ENCODE measurements around the gene CHRNA1.

CHRNA1 gene

DNA sequence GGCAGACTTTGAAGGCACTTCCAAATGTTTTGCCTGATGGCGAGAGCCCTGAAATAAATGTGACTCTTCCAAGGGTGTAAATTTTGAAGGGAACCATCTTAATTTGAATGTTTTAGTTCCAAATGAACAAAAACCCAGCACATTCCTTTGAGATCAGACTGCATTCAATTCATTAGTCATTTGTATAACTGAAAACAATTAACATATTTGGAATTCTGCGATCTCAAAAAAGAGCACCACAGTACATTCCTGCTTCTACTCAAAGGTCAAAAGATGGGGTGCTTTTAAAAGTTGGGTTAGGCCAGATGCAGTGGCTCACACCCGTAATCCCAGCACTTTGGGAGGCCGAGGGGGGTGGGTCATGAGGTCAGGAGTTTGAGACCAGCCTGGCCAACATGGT, 38.2 kb upstream of the CHRNA1 start:
- Histone ChIP-seq H3K4me3 (ENCODE audit: low read depth, low read length) (no peak overlapping the region), H3K27me3 (ENCODE audit: insufficient read depth, low read length) (no peaks in the 10 kb centered on the region), H3K4me1 (ENCODE audit: control insufficient read depth in 1 of 2, insufficient read depth in 2 of 2, low read length in 2 of 2) (peaks cover 0 to 2% of the 10 kb centered on the region in 2 experiments), H3K36me3 (ENCODE audit: control insufficient read depth in 1 of 2, insufficient read depth in 2 of 2, low read length in 2 of 2) (peaks cover 2 to 4% of the 10 kb centered on the region in 2 experiments), H2AK5ac (ENCODE audit: low read length) (no peak overlapping the region), H3K79me2 (ENCODE audit: control insufficient read depth, insufficient read depth, low read length, poor library complexity) (no peaks in the 10 kb centered on the region), H3K9me3 (ENCODE audit: insufficient read depth, low read depth, low read length) (no peaks in the 10 kb centered on the region), H3K23ac (ENCODE audit: low read length) (no peak overlapping the region), H2BK5ac (ENCODE audit: low read depth, low read length, poor library complexity) (no peak overlapping the region), H2AFZ (ENCODE audit: insufficient read depth, low read length, poor library complexity) (no peak overlapping the region), H4K12ac (ENCODE audit: low read depth, low read length) (no peak overlapping the region), H4K91ac (ENCODE audit: low read depth, low read length) (no peak overlapping the region), H4K8ac (ENCODE audit: low read depth, low read length) (no peak overlapping the region), H3K18ac (ENCODE audit: low read length) (no peak overlapping the region), H2BK12ac (ENCODE audit: low read length) (no peak overlapping the region), H3K4ac (ENCODE audit: low read depth, low read length) (no peak overlapping the region), H2BK120ac (ENCODE audit: insufficient read depth, low read length, poor library complexity) (no peak overlapping the region), H3K4me2 (ENCODE audit: low read length) (no peak overlapping the region), H3K79me1 (ENCODE audit: low read length) (no peaks in the 10 kb centered on the region), H3K14ac (ENCODE audit: low read length) (no peak overlapping the region), H3K27ac (ENCODE audit: low read depth, low read length) (no peak overlapping the region), H3K9ac (ENCODE audit: low read length) (no peak overlapping the region)
- WGBS (ENCODE audit: extremely low coverage, insufficient coverage, insufficient read length): no CpG with 5 or more reads among the region's 4 CpGs
- peak in 1 of 2 donors; percentile 41 for DNase-seq

DNA sequence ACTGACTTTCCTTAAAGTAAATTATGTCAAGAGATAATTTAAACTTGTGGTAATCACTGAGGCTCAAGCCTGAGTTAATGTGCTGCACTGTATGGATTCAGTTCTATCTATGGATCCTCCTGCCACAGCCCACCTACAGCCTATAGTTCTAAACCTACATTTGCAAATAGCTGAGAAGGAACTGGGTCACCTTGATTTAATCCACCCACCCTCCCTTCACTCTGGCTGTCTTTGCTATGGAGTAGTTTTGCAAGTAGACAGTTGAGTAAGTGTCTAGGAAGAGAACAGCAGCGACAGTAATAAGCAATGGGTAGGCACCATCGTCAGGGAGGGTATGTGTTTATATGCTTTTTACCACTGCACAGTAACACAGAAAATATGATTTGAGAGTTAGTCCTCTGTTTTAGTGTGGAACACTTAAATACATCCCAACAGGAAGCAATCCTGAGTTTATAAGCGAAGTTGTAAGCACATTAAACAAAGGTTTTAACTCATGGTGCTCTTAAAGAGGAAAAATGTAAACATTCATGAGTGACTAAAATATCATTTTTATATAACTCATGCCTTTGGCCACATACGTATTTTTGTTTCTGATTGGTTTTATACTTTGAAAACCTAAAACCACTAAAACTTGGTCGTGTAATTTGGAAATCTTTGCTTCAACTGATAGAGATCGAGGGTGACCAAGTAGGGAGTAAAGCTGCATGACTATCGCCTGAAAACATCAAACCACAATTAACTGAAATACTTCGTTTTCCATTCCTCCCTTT, 36.3 kb upstream of the CHRNA1 start:
- H2BK12ac ChIP-seq (ENCODE audit: low read length): no peak overlapping the region
- no peak overlapping the region for H3K27ac ChIP-seq (ENCODE audit: low read depth, low read length)
- H4K91ac ChIP-seq (ENCODE audit: low read depth, low read length): no peak overlapping the region
- H3K36me3 ChIP-seq (ENCODE audit: control insufficient read depth in 1 of 2, insufficient read depth in 2 of 2, low read length in 2 of 2): peaks cover 2 to 4% of the 10 kb centered on the region in 2 experiments
- H3K4me1 ChIP-seq (ENCODE audit: control insufficient read depth in 1 of 2, insufficient read depth in 2 of 2, low read length in 2 of 2): peaks cover 0 to 2% of the 10 kb centered on the region in 2 experiments
- no peak overlapping the region for H2BK5ac ChIP-seq (ENCODE audit: low read depth, low read length, poor library complexity)
- no peak overlapping the region for H3K9ac ChIP-seq (ENCODE audit: low read length)
- no peak for DNase-seq
- H2BK120ac ChIP-seq (ENCODE audit: insufficient read depth, low read length, poor library complexity): no peak overlapping the region
- H4K12ac ChIP-seq (ENCODE audit: low read depth, low read length): no peak overlapping the region
- no peak overlapping the region for H2AK5ac ChIP-seq (ENCODE audit: low read length)
- no peak overlapping the region for H3K14ac ChIP-seq (ENCODE audit: low read length)
- WGBS (ENCODE audit: extremely low coverage, insufficient coverage, insufficient read length): 100% methylated on average over 1 of the region's 8 CpGs
- no peak overlapping the region for H3K4ac ChIP-seq (ENCODE audit: low read depth, low read length)
- H3K79me2 ChIP-seq (ENCODE audit: control insufficient read depth, insufficient read depth, low read length, poor library complexity): no peaks in the 10 kb centered on the region
- H3K18ac ChIP-seq (ENCODE audit: low read length): no peak overlapping the region
- H4K8ac ChIP-seq (ENCODE audit: low read depth, low read length): no peak overlapping the region
- H3K23ac ChIP-seq (ENCODE audit: low read length): no peak overlapping the region
- H2AFZ ChIP-seq (ENCODE audit: insufficient read depth, low read length, poor library complexity): no peak overlapping the region
- H3K27me3 ChIP-seq (ENCODE audit: insufficient read depth, low read length): no peaks in the 10 kb centered on the region
- no peaks in the 10 kb centered on the region for H3K9me3 ChIP-seq (ENCODE audit: insufficient read depth, low read depth, low read length)
- H3K4me3 ChIP-seq (ENCODE audit: low read depth, low read length): no peak overlapping the region
- no peaks in the 10 kb centered on the region for H3K79me1 ChIP-seq (ENCODE audit: low read length)
- H3K4me2 ChIP-seq (ENCODE audit: low read length): no peak overlapping the region

DNA sequence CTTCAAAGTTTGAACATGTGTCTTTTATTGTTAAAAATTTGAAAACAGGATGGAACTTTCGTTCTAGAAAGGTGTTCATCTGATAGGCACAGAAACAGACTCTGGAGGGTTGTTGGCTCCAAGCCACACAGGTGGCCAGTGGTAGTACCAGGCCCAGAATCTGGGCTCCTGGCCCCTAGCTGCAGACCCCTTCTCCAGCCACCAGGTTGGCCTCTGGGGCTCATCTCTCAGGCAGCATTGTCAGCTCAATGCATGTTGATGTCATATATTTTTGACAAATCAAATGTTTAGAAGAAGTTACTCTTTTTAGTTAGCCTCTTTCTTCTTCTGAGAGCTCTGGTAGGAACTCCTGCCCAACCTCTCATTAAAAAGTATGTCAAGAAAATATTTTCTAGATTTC, 34.5 kb upstream of the CHRNA1 start:
- Histone ChIP-seq H3K14ac (ENCODE audit: low read length) (no peak overlapping the region), H4K91ac (ENCODE audit: low read depth, low read length) (no peak overlapping the region), H3K9me3 (ENCODE audit: insufficient read depth, low read depth, low read length) (no peaks in the 10 kb centered on the region), H3K4ac (ENCODE audit: low read depth, low read length) (no peak overlapping the region), H2BK120ac (ENCODE audit: insufficient read depth, low read length, poor library complexity) (no peak overlapping the region), H3K27me3 (ENCODE audit: insufficient read depth, low read length) (no peaks in the 10 kb centered on the region), H3K4me1 (ENCODE audit: control insufficient read depth in 1 of 2, insufficient read depth in 2 of 2, low read length in 2 of 2) (peaks cover 0 to 2% of the 10 kb centered on the region in 2 experiments), H3K9ac (ENCODE audit: low read length) (no peak overlapping the region), H3K18ac (ENCODE audit: low read length) (no peak overlapping the region), H2AFZ (ENCODE audit: insufficient read depth, low read length, poor library complexity) (no peak overlapping the region), H3K4me2 (ENCODE audit: low read length) (no peak overlapping the region), H3K4me3 (ENCODE audit: low read depth, low read length) (no peak overlapping the region), H3K79me2 (ENCODE audit: control insufficient read depth, insufficient read depth, low read length, poor library complexity) (no peaks in the 10 kb centered on the region), H4K12ac (ENCODE audit: low read depth, low read length) (no peak overlapping the region), H3K79me1 (ENCODE audit: low read length) (no peaks in the 10 kb centered on the region), H3K23ac (ENCODE audit: low read length) (no peak overlapping the region), H3K27ac (ENCODE audit: low read depth, low read length) (no peak overlapping the region), H3K36me3 (ENCODE audit: control insufficient read depth in 1 of 2, insufficient read depth in 2 of 2, low read length in 2 of 2) (peaks cover 2 to 4% of the 10 kb centered on the region in 2 experiments), H2BK12ac (ENCODE audit: low read length) (no peak overlapping the region), H4K8ac (ENCODE audit: low read depth, low read length) (no peak overlapping the region), H2AK5ac (ENCODE audit: low read length) (no peak overlapping the region), H2BK5ac (ENCODE audit: low read depth, low read length, poor library complexity) (no peak overlapping the region)
- WGBS (ENCODE audit: extremely low coverage, insufficient coverage, insufficient read length): no CpG with 5 or more reads among the region's 1 CpG
- no peak for DNase-seq

DNA sequence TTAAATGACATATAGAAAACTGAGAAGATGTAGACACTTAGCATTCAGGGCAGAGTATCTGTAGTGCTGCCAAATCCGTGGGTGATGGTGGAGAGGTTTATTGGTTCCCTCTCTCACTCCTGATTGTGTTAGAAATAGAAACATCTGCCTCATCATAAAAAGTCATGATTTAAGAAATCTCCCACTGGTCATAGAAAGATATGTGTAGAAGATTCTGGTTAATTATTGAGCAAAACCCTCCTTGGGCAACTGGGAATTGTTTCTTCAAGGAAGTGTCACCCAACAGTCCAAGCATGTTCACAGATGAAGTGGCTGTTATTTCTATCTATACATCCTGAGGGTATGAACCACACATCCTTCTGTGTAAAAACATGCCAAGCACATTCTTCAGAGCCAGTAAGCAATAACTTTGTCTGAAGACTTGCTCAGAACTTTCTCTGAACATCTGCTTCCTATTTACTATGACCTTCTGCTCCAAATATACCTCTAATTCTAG, 33.6 kb upstream of the CHRNA1 start:
- Histone ChIP-seq H3K27me3 (ENCODE audit: insufficient read depth, low read length) (no peaks in the 10 kb centered on the region), H3K14ac (ENCODE audit: low read length) (no peak overlapping the region), H3K9ac (ENCODE audit: low read length) (no peak overlapping the region), H3K36me3 (ENCODE audit: control insufficient read depth in 1 of 2, insufficient read depth in 2 of 2, low read length in 2 of 2) (peaks cover 2 to 4% of the 10 kb centered on the region in 2 experiments), H3K23ac (ENCODE audit: low read length) (no peak overlapping the region), H2BK5ac (ENCODE audit: low read depth, low read length, poor library complexity) (no peak overlapping the region), H3K4ac (ENCODE audit: low read depth, low read length) (no peak overlapping the region), H2BK120ac (ENCODE audit: insufficient read depth, low read length, poor library complexity) (no peak overlapping the region), H3K4me2 (ENCODE audit: low read length) (no peak overlapping the region), H2AFZ (ENCODE audit: insufficient read depth, low read length, poor library complexity) (no peak overlapping the region), H2AK5ac (ENCODE audit: low read length) (no peak overlapping the region), H4K91ac (ENCODE audit: low read depth, low read length) (no peak overlapping the region), H3K18ac (ENCODE audit: low read length) (no peak overlapping the region), H3K27ac (ENCODE audit: low read depth, low read length) (no peak overlapping the region), H4K12ac (ENCODE audit: low read depth, low read length) (no peak overlapping the region), H3K79me2 (ENCODE audit: control insufficient read depth, insufficient read depth, low read length, poor library complexity) (no peaks in the 10 kb centered on the region), H2BK12ac (ENCODE audit: low read length) (no peak overlapping the region), H3K79me1 (ENCODE audit: low read length) (no peaks in the 10 kb centered on the region), H3K4me1 (ENCODE audit: control insufficient read depth in 1 of 2, insufficient read depth in 2 of 2, low read length in 2 of 2) (peaks cover 0 to 2% of the 10 kb centered on the region in 2 experiments), H3K4me3 (ENCODE audit: low read depth, low read length) (no peak overlapping the region), H4K8ac (ENCODE audit: low read depth, low read length) (no peak overlapping the region), H3K9me3 (ENCODE audit: insufficient read depth, low read depth, low read length) (no peaks in the 10 kb centered on the region)
- DNase-seq: no peak
- no CpG with 5 or more reads among the region's 1 CpG for WGBS (ENCODE audit: extremely low coverage, insufficient coverage, insufficient read length)
